ENCODE results near the gene SLC25A24. TPM values are rescaled to one million over a fixed set of nuclear protein-coding genes. Genes with fewer than 3 reads are reported as not detected.
"Not testable (repeated sequence)": the region's sequence is repeated elsewhere in the genome, so short reads cannot be mapped to it uniquely, and the experiment has no call there.

Gene SLC25A24
- total RNA-seq, 1 donor from 2014 or later: 72.2 TPM

DNA sequence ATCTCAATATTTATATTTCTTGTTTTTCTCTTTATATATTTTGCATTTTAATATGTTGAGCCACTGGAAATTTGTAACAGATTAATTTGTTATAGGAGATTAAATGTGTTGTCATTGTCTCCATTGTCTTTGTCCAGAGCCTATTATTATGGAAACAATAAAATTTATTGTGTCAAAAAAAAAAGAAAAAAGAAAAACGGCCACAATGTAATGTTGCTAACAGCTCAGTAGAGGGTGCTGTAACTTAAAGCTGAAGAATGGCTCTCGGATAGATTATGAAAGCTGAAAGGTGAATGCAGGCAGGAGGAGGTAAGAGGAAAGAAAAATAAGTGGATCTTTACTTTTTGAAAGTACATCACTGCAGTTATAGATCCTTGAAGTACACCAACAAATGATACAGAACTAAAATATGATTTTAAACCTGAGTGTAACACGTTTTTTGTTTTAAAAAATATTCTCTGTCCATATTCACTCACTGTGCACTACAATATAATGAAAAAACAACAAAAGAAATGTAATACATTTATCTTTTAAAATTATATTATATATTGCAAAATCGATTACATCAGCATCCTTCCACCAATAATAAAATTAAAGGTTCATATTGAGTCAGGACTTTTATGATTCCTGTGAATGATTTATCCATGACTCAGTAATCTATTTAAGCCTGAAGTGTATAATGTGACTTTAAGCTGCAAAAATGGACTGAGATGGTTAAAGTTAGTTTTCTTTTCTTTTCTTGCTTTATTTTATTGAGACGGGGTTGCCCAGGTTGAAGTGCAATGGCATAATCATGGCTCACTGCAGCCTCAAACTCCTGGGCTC lies 14.7 kb upstream of the SLC25A24 start:
- not testable (repeated sequence) for H3K27me3 ChIP-seq; H3K4me3 Mint-ChIP-seq; H3K79me2 ChIP-seq (ENCODE audit: low read depth); H3K9me3 Mint-ChIP-seq; H3K36me3 Mint-ChIP-seq; H3K9me3 ChIP-seq (ENCODE audit: low read depth); H3K27ac ChIP-seq; H2AFZ ChIP-seq (replicated peaks); H3K4me2 ChIP-seq; H3K36me3 ChIP-seq; H3K4me3 ChIP-seq; H3K4me1 ChIP-seq; H3K27ac Mint-ChIP-seq; H4K20me1 ChIP-seq (ENCODE audit: low read depth); H3K9ac ChIP-seq; H3K4me1 Mint-ChIP-seq; H3K27me3 Mint-ChIP-seq (ENCODE audit: insufficient read depth, low read depth); H3F3A ChIP-seq (ENCODE audit: low read depth)
- peak; percentile 49 for DNase-seq (ENCODE audit: low spot score)
- TF ChIP-seq, protein P1, sequence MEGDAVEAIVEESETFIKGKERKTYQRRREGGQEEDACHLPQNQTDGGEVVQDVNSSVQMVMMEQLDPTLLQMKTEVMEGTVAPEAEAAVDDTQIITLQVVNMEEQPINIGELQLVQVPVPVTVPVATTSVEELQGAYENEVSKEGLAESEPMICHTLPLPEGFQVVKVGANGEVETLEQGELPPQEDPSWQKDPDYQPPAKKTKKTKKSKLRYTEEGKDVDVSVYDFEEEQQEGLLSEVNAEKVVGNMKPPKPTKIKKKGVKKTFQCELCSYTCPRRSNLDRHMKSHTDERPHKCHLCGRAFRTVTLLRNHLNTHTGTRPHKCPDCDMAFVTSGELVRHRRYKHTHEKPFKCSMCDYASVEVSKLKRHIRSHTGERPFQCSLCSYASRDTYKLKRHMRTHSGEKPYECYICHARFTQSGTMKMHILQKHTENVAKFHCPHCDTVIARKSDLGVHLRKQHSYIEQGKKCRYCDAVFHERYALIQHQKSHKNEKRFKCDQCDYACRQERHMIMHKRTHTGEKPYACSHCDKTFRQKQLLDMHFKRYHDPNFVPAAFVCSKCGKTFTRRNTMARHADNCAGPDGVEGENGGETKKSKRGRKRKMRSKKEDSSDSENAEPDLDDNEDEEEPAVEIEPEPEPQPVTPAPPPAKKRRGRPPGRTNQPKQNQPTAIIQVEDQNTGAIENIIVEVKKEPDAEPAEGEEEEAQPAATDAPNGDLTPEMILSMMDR (IDR thresholded peaks at IDR 0.05): peak; percentile 75

DNA sequence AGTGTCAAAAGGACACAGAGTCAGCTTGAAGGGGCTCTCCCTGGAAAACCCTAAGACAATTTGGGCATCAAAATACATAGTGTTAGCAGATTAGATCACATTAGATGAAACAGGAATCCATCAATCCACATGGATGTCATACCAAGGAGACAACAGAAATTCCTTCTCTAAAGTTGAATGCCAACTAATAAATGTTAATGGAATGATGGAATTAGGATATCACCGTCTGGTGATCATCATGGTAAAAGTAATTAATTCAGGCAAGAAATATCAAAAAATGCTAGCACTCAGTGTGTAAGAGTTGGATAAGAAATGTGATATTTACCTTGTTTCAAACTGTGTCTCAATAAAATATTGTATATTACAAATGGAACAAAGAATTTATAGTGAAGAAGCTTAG lies 10.9 kb upstream of the SLC25A24 start:
- no peak for DNase-seq (ENCODE audit: low spot score)
- Histone ChIP-seq H3K27me3 (no peaks in the 10 kb centered on the region), H3K9me3 (ENCODE audit: low read depth) (no peaks in the 10 kb centered on the region), H3K9ac (no peak overlapping the region), H3K4me2 (no peak overlapping the region), H3K4me1 (no peaks in the 10 kb centered on the region), H2AFZ (replicated peaks) (no peak overlapping the region), H4K20me1 (ENCODE audit: low read depth) (no peaks in the 10 kb centered on the region), H3K79me2 (ENCODE audit: low read depth) (no peaks in the 10 kb centered on the region), H3K4me3 (no peak overlapping the region), H3K27ac (no peak overlapping the region), H3K36me3 (no peaks in the 10 kb centered on the region), H3F3A (ENCODE audit: low read depth) (no peaks in the 10 kb centered on the region)
- Mint-ChIP-seq H3K27ac (no peak overlapping the region), H3K4me1 (no peaks in the 10 kb centered on the region), H3K9me3 (no peaks in the 10 kb centered on the region), H3K4me3 (no peak overlapping the region), H3K36me3 (no peaks in the 10 kb centered on the region), H3K27me3 (ENCODE audit: insufficient read depth, low read depth) (no peaks in the 10 kb centered on the region)
- TF ChIP-seq, protein P1 (IDR thresholded peaks at IDR 0.05): no peak
- TF ChIP-seq EZH2phosphoT487 (IDR thresholded peaks at IDR 0.05) (no peak), EZH2 (IDR thresholded peaks at IDR 0.05) (no peak)

DNA sequence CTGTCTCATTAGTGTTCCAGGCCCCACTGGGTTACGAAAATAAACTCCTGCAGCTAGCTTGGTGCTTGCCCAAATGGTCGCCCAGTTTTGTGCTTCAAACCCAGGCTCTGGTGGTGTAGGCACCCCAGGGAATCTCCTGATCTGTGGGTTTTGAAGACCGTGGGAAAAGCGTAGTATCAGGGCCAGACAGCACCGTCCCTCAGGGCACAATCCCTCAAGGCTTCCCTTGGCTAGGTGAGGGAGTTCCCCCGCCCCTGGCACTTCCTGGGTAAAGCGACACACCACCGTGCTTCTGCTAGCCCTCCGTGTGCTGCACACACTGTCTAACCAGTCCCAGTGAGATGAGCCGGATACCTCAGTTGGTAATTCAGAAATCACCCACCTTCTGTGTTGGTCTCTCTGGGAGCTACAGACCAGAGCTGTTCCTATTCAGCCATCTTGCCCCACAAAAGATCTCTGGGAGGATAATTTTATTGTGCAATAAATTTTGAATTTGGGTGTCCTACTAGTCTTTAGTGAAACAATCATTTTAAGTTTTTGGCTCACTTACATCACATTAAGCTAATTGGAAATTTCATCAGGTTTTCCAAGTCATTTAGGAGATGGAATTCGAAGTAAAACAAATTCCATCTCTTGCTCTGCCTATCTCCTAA lies 9.4 kb upstream of the SLC25A24 start:
- Histone ChIP-seq H3K27ac (no peak overlapping the region), H3K27me3 (no peaks in the 10 kb centered on the region), H3K9me3 (ENCODE audit: low read depth) (peaks cover 2% of the 10 kb centered on the region), H3K4me3 (no peak overlapping the region), H3K4me2 (no peak overlapping the region), H3K9ac (no peak overlapping the region), H3K79me2 (ENCODE audit: low read depth) (no peaks in the 10 kb centered on the region), H3F3A (ENCODE audit: low read depth) (no peaks in the 10 kb centered on the region), H4K20me1 (ENCODE audit: low read depth) (no peaks in the 10 kb centered on the region), H3K4me1 (no peaks in the 10 kb centered on the region), H2AFZ (replicated peaks) (peak overlapping the region; percentile 86), H3K36me3 (no peaks in the 10 kb centered on the region)
- Mint-ChIP-seq H3K4me3 (no peak overlapping the region), H3K36me3 (no peaks in the 10 kb centered on the region), H3K4me1 (no peaks in the 10 kb centered on the region), H3K27ac (no peak overlapping the region), H3K9me3 (peaks cover 8% of the 10 kb centered on the region), H3K27me3 (ENCODE audit: insufficient read depth, low read depth) (peaks cover 2% of the 10 kb centered on the region)
- DNase-seq (ENCODE audit: low spot score): no peak
- TF ChIP-seq EZH2 (IDR thresholded peaks at IDR 0.05) (no peak), EZH2phosphoT487 (IDR thresholded peaks at IDR 0.05) (no peak)
- TF ChIP-seq, protein P1 (IDR thresholded peaks at IDR 0.05): no peak

All from neural progenitor cell (in vitro differentiated cells).